HepG2 (cell line): ENCODE results near the gene COG1.

Experiments used
- CREB3 ChIP-seq: sonication (generic); formaldehyde crosslinking; IDR thresholded peaks from 2 replicates; pipeline ENCODE4 v1.5.0; 2020; ENCODE audit warnings: missing genetic modification reagents
- CTCF ChIP-seq: sonication (generic); formaldehyde crosslinking; IDR thresholded peaks from 2 replicates; pipeline ENCODE4 v1.5.0; 2020; ENCODE audit warnings: mild to moderate bottlenecking, missing genetic modification reagents, moderate library complexity
- FOXO4 ChIP-seq: sonication (generic); formaldehyde crosslinking; conservative IDR thresholded peaks from 2 replicates; pipeline ENCODE4 v1.8.1; 2023; ENCODE audit warnings: missing genetic modification reagents
- PATZ1 ChIP-seq: sonication (generic); formaldehyde crosslinking; IDR thresholded peaks from 2 replicates; pipeline ENCODE4 v1.4.0; 2020; ENCODE audit warnings: missing genetic modification reagents
- TF ChIP-seq, protein P1 (sequence below): IDR thresholded peaks from 2 replicates; pipeline ENCODE4 v1.6.1; 2016; ENCODE audit warnings: low read depth, control low read depth
- TF ChIP-seq, protein P2 (sequence below): sonication (generic); formaldehyde crosslinking; IDR thresholded peaks from 2 replicates; pipeline ENCODE4 v1.4.0; 2020; ENCODE audit warnings: low read depth, mild to moderate bottlenecking, missing genetic modification reagents
- TF ChIP-seq, protein P3 (sequence below): sonication (generic); formaldehyde crosslinking; IDR thresholded peaks from 2 replicates; pipeline ENCODE4 v1.8.1; 2023; ENCODE audit warnings: mild to moderate bottlenecking, missing genetic modification reagents, borderline replicate concordance
- TF ChIP-seq, protein P4 (sequence below): sonication (generic); formaldehyde crosslinking; IDR thresholded peaks from 2 replicates; pipeline ENCODE4 v1.4.0; 2020; ENCODE audit warnings: missing genetic modification reagents

GRCh38 chr17:73227944-73228343, 35.1 kb downstream of the COG1 start:
- no peak for TF ChIP-seq CTCF
- TF ChIP-seq PATZ1: no peak
- TF ChIP-seq, protein P1, sequence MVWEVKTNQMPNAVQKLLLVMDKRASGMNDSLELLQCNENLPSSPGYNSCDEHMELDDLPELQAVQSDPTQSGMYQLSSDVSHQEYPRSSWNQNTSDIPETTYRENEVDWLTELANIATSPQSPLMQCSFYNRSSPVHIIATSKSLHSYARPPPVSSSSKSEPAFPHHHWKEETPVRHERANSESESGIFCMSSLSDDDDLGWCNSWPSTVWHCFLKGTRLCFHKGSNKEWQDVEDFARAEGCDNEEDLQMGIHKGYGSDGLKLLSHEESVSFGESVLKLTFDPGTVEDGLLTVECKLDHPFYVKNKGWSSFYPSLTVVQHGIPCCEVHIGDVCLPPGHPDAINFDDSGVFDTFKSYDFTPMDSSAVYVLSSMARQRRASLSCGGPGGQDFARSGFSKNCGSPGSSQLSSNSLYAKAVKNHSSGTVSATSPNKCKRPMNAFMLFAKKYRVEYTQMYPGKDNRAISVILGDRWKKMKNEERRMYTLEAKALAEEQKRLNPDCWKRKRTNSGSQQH (CRISPR knock-in tag): no peak
- TF ChIP-seq, protein P2, sequence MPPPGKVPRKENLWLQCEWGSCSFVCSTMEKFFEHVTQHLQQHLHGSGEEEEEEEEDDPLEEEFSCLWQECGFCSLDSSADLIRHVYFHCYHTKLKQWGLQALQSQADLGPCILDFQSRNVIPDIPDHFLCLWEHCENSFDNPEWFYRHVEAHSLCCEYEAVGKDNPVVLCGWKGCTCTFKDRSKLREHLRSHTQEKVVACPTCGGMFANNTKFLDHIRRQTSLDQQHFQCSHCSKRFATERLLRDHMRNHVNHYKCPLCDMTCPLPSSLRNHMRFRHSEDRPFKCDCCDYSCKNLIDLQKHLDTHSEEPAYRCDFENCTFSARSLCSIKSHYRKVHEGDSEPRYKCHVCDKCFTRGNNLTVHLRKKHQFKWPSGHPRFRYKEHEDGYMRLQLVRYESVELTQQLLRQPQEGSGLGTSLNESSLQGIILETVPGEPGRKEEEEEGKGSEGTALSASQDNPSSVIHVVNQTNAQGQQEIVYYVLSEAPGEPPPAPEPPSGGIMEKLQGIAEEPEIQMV (CRISPR knock-in tag): no peak
- no peak for TF ChIP-seq FOXO4
- TF ChIP-seq, protein P3, sequence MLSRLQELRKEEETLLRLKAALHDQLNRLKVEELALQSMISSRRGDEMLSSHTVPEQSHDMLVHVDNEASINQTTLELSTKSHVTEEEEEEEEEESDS (CRISPR knock-in tag): no peak
- TF ChIP-seq, protein P4, sequence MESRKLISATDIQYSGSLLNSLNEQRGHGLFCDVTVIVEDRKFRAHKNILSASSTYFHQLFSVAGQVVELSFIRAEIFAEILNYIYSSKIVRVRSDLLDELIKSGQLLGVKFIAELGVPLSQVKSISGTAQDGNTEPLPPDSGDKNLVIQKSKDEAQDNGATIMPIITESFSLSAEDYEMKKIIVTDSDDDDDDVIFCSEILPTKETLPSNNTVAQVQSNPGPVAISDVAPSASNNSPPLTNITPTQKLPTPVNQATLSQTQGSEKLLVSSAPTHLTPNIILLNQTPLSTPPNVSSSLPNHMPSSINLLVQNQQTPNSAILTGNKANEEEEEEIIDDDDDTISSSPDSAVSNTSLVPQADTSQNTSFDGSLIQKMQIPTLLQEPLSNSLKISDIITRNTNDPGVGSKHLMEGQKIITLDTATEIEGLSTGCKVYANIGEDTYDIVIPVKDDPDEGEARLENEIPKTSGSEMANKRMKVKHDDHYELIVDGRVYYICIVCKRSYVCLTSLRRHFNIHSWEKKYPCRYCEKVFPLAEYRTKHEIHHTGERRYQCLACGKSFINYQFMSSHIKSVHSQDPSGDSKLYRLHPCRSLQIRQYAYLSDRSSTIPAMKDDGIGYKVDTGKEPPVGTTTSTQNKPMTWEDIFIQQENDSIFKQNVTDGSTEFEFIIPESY (CRISPR knock-in tag): no peak
- no peak for TF ChIP-seq CREB3
